Type B pancreatic cell (in vitro differentiated cells): ENCODE results near the gene TBC1D16. TPM values are rescaled to one million over a fixed set of nuclear protein-coding genes. Genes with fewer than 3 reads are reported as not detected.

Experiments
- DNase-seq: peaks from one replicate; pipeline ENCODE4 v3.0.0; 2021; ENCODE audit warnings: mixed read lengths; ENCODE audit not compliant: unreplicated experiment; ENCODE audit errors: extremely low spot score
- H3K27ac Mint-ChIP-seq: 2 replicates; pipeline ENCODE4 v1.8.0; 2021; ENCODE audit warnings: mild to moderate bottlenecking, mixed read lengths
- H3K27me3 Mint-ChIP-seq: 2 replicates; pipeline ENCODE4 v1.8.0; 2021; ENCODE audit warnings: mixed read lengths
- H3K36me3 Mint-ChIP-seq: 2 replicates; pipeline ENCODE4 v1.8.0; 2021; ENCODE audit warnings: mixed read lengths
- H3K4me1 Mint-ChIP-seq: one replicate; pipeline ENCODE4 v1.8.0; 2021; ENCODE audit warnings: mixed read lengths; ENCODE audit not compliant: unreplicated experiment
- H3K4me3 Mint-ChIP-seq: 2 replicates; pipeline ENCODE4 v1.8.0; 2021; ENCODE audit warnings: mild to moderate bottlenecking, mixed read lengths
- H3K9me3 Mint-ChIP-seq: 2 replicates; pipeline ENCODE4 v1.8.0; 2021; ENCODE audit warnings: mixed read lengths
- total RNA-seq: library from RNA; stranded (reverse); gene quantifications from 2 replicates; pipeline ENCODE4 v1.2.1, GENCODE V29; 2021; ENCODE audit warnings: low replicate concordance
- TF ChIP-seq, protein P1 (sequence below): fragments of 200-600 bp; sonication (generic); conservative IDR thresholded peaks from 2 replicates; pipeline ENCODE4 v1.5.0; 2021; ENCODE audit warnings: antibody characterized with exemption, mild to moderate bottlenecking

The TBC1D16 gene
- total RNA-seq, 1 donor from 2014 or later = 71.9 TPM

DNA sequence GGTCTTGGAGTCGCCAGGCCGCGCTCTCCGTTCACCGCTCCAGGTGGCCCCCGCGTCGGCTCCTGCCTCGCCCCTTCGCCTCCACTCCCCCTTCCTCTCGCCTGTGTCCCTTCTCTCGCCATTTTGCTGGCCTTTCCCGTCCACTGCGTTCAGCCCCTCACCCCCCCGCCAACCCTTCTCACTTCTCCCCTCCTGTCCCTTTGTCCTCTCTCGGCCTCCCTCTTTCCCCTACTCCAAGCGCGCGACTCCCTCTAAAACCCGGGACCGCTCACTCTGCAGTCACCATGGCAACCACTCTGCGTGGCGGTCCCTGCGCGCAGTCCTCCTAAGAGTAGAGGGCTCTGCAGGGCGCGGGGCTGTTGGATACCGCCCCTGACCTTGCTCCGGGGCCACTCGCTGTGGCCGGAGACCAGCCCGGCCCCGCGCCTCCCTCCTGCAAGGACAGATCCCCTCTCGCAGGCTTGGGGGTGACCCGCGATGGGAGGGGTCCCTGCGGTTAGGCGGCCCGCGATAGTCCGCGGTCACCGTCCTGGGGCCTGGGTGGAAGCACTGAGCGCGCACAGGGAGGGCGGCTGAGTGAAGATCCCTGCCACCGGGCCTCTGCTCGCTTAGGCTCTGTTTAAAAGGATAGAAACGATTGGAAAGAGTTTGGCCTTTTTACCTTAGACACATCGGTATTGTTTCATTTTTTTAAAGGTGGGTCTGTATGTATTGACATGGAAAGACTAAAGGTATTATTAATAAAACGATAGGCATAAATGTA, 1.2 kb upstream of the TBC1D16 start:
- Mint-ChIP-seq H3K27ac (peak overlapping the region; percentile 94), H3K4me3 (peak overlapping the region; percentile 95), H3K36me3 (peaks cover 11% of the 10 kb centered on the region), H3K27me3 (no peaks in the 10 kb centered on the region), H3K4me1 (peaks cover 26% of the 10 kb centered on the region), H3K9me3 (no peaks in the 10 kb centered on the region)
- TF ChIP-seq, protein P1, sequence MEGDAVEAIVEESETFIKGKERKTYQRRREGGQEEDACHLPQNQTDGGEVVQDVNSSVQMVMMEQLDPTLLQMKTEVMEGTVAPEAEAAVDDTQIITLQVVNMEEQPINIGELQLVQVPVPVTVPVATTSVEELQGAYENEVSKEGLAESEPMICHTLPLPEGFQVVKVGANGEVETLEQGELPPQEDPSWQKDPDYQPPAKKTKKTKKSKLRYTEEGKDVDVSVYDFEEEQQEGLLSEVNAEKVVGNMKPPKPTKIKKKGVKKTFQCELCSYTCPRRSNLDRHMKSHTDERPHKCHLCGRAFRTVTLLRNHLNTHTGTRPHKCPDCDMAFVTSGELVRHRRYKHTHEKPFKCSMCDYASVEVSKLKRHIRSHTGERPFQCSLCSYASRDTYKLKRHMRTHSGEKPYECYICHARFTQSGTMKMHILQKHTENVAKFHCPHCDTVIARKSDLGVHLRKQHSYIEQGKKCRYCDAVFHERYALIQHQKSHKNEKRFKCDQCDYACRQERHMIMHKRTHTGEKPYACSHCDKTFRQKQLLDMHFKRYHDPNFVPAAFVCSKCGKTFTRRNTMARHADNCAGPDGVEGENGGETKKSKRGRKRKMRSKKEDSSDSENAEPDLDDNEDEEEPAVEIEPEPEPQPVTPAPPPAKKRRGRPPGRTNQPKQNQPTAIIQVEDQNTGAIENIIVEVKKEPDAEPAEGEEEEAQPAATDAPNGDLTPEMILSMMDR = no peak
- no peak for DNase-seq

- no peaks in the 10 kb centered on the region for H3K27me3 Mint-ChIP-seq
Measured at GRCh38 chr17:80035937-80036714, 454 bp upstream of the TBC1D16 start, which contains the start of gene CCDC40. Gene CCDC40, plus strand, starts transcription at chr17:80036642. Its CDS starts 21 bp downstream, at chr17:80036663.

DNA sequence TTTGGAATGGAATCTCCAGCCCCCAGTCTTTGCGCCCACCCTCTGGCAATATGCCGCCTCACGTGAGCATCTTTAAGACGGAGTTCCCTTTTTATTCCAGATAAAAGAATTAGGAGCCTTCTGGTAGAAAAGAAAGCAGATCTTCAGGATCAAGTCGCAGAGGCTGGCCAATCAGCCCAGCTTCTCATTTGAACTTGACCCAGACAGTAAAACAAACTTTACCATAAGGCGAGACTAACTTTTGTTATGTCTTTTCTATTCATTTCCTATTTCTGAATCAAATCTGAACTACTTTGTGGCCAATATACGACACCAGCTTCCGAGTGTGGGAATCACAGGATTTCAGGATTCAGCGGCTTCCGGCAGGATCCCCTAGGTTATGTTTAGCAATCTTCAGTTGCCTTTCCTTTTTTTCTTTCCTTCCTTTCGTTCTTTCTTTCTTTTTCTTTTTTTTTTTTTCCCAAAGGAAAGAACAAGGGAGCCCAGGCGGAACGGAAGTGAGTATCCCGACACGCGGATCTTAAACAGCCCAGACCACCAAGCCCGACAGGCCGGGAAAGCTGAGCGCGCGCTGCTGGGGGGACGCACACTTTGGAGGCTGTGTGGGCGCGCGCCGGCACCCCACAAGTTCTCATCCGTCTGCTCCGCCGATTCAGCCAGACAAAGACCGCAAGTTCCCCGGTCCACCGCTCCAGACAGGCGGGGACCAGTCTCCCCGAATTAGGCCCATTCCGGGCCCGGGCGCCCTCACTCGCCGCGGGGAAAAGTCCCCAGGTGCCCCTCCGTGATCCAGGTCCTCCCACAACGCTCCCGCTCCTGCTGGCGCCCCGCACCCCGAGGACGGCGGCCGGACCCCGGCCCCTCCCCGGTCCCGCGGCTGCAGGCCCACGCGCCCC, 633 bp downstream of the TBC1D16 start:
- Mint-ChIP-seq H3K27me3 (no peaks in the 10 kb centered on the region), H3K36me3 (peaks cover 8% of the 10 kb centered on the region), H3K9me3 (peaks cover under 1% of the 10 kb centered on the region), H3K4me3 (peak overlapping the region; percentile 98), H3K27ac (peak overlapping the region; percentile 94), H3K4me1 (peaks cover 33% of the 10 kb centered on the region)
- DNase-seq = no peak
- TF ChIP-seq, protein P1 = no peak

More at GRCh38 chr17:80035937-80036714, 454 bp upstream of the TBC1D16 start, which contains the start of gene CCDC40:
- Mint-ChIP-seq H3K4me3 (peak within 1 kb of the TSS; percentile 95), H3K27ac (peak within 1 kb of the TSS; percentile 94), H3K9me3 (no peaks in the 10 kb centered on the region), H3K4me1 (peaks cover 32% of the 10 kb centered on the region), H3K36me3 (peaks cover 7% of the 10 kb centered on the region)
- TF ChIP-seq, protein P1 = peak; percentile 26
- peak; percentile 88 for DNase-seq

DNA sequence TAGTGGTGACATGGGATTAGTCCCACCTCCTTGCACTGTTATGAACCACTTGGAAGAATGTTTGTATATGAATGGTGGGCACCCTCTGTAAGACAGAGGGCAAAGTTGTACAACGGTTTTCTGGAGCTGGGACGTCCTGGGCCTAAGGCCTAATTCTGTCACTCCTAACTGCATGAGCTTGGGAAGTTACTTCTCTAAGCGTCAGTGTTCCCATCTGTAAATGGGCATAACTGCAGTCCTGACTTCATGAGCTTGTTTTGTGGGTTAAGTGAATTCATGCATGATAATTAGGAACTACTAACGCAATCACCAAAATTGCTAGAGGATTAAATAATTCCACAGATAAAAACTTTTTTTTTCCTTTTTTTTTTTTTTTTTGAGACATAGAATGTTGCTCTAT, 1.8 kb downstream of the TBC1D16 start:
- H3K27me3 Mint-ChIP-seq = no peaks in the 10 kb centered on the region
- DNase-seq = no peak
- peak overlapping the region; percentile 98 for H3K4me3 Mint-ChIP-seq
- H3K27ac Mint-ChIP-seq = no peak overlapping the region
- peaks cover 42% of the 10 kb centered on the region for H3K4me1 Mint-ChIP-seq
- H3K9me3 Mint-ChIP-seq = peaks cover 4% of the 10 kb centered on the region
- peaks cover 10% of the 10 kb centered on the region for H3K36me3 Mint-ChIP-seq
- TF ChIP-seq, protein P1 = no peak

DNA sequence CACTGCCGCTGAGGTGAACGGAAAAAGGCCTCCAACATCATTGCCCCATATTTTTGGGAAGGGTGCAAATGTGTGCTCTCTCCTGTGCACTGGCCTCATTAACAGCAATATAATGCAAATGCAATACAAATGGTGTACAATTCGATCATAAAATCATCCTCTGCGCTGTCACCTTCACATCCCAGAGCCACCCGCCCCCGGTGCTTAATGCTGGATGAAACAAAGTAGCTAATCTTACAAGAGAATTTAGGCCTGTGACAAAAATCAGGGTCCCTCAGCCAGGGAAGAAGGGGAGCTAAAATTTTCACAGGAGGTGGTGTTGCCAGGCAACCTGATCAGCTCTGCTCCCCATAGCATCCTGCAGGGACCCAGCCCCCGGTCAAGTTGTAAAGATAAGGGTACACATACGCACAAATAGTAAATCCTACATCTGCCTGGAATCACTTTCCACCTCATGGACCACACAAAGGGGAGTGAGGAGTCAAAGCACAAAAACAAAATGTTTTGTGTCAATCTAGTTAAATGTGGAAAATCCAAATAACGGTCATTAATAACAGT, 3.0 kb downstream of the TBC1D16 start:
- H3K9me3 Mint-ChIP-seq = peaks cover 4% of the 10 kb centered on the region
- H3K27ac Mint-ChIP-seq = no peak overlapping the region
- DNase-seq = no peak
- TF ChIP-seq, protein P1 = no peak
- H3K4me1 Mint-ChIP-seq = peaks cover 37% of the 10 kb centered on the region
- H3K36me3 Mint-ChIP-seq = peaks cover 7% of the 10 kb centered on the region
- peak overlapping the region; percentile 35 for H3K4me3 Mint-ChIP-seq
- no peaks in the 10 kb centered on the region for H3K27me3 Mint-ChIP-seq
